Measurements from ENCODE around the gene MRE11. TPM values are rescaled to one million over a fixed set of nuclear protein-coding genes. Genes with fewer than 3 reads are reported as not detected.
"Not testable (repeated sequence)": the region's sequence is repeated elsewhere in the genome, so short reads cannot be mapped to it uniquely, and the experiment has no call there.

Gene MRE11
- total and polyA plus RNA-seq, 10 of the 15 experiments (the other 5 are each of a cell fraction or from before 2014, with no cell fraction given), result 16.2 to 39.2 (median 26.9) TPM

GRCh38 chr11:94396282-94396681 is 97.4 kb downstream of the MRE11 start (continued):
- TF ChIP-seq, protein P1, sequence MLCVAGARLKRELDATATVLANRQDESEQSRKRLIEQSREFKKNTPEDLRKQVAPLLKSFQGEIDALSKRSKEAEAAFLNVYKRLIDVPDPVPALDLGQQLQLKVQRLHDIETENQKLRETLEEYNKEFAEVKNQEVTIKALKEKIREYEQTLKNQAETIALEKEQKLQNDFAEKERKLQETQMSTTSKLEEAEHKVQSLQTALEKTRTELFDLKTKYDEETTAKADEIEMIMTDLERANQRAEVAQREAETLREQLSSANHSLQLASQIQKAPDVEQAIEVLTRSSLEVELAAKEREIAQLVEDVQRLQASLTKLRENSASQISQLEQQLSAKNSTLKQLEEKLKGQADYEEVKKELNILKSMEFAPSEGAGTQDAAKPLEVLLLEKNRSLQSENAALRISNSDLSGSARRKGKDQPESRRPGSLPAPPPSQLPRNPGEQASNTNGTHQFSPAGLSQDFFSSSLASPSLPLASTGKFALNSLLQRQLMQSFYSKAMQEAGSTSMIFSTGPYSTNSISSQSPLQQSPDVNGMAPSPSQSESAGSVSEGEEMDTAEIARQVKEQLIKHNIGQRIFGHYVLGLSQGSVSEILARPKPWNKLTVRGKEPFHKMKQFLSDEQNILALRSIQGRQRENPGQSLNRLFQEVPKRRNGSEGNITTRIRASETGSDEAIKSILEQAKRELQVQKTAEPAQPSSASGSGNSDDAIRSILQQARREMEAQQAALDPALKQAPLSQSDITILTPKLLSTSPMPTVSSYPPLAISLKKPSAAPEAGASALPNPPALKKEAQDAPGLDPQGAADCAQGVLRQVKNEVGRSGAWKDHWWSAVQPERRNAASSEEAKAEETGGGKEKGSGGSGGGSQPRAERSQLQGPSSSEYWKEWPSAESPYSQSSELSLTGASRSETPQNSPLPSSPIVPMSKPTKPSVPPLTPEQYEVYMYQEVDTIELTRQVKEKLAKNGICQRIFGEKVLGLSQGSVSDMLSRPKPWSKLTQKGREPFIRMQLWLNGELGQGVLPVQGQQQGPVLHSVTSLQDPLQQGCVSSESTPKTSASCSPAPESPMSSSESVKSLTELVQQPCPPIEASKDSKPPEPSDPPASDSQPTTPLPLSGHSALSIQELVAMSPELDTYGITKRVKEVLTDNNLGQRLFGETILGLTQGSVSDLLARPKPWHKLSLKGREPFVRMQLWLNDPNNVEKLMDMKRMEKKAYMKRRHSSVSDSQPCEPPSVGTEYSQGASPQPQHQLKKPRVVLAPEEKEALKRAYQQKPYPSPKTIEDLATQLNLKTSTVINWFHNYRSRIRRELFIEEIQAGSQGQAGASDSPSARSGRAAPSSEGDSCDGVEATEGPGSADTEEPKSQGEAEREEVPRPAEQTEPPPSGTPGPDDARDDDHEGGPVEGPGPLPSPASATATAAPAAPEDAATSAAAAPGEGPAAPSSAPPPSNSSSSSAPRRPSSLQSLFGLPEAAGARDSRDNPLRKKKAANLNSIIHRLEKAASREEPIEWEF (IDR thresholded peaks at IDR 0.05; ENCODE audit: insufficient replicate concordance, low read depth, low read length), result no peak
- TF ChIP-seq, protein P2, sequence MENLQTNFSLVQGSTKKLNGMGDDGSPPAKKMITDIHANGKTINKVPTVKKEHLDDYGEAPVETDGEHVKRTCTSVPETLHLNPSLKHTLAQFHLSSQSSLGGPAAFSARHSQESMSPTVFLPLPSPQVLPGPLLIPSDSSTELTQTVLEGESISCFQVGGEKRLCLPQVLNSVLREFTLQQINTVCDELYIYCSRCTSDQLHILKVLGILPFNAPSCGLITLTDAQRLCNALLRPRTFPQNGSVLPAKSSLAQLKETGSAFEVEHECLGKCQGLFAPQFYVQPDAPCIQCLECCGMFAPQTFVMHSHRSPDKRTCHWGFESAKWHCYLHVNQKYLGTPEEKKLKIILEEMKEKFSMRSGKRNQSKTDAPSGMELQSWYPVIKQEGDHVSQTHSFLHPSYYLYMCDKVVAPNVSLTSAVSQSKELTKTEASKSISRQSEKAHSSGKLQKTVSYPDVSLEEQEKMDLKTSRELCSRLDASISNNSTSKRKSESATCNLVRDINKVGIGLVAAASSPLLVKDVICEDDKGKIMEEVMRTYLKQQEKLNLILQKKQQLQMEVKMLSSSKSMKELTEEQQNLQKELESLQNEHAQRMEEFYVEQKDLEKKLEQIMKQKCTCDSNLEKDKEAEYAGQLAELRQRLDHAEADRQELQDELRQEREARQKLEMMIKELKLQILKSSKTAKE (IDR thresholded peaks at IDR 0.05; ENCODE audit: low read depth, poor library complexity, severe bottlenecking), result no peak

- H3K36me3 ChIP-seq (ENCODE audit: control insufficient read depth in 2 of 2, insufficient read depth in 2 of 2, low read length in 1 of 2); H3K9me3 ChIP-seq (replicated peaks; ENCODE audit: control insufficient read depth, insufficient read depth, low read length); H3K27ac ChIP-seq (ENCODE audit: control insufficient read depth, insufficient read depth); H3K4me1 ChIP-seq (ENCODE audit: control insufficient read depth, insufficient read depth, low read length); H2AFZ ChIP-seq (ENCODE audit: control insufficient read depth, low read depth, low read length); H3K27me3 ChIP-seq (replicated peaks in 1 of 2; ENCODE audit: control insufficient read depth in 2 of 2, insufficient read depth in 2 of 2, low read length in 1 of 2); DNase-seq (ENCODE audit: low read depth, low spot score); FAIRE-seq; H3K9ac ChIP-seq (ENCODE audit: control insufficient read depth, insufficient read depth, low read length); H3K79me2 ChIP-seq (ENCODE audit: control insufficient read depth, insufficient read depth, low read length); RAD21 ChIA-PET (ENCODE audit: unreplicated experiment); in situ Hi-C loops (cut with MboI); H3K4me2 ChIP-seq (ENCODE audit: control insufficient read depth, insufficient read depth); POLR2A ChIA-PET; intact Hi-C loops (cut with micrococcal nuclease; ENCODE audit: unreplicated experiment); SMC1A ChIA-PET (ENCODE audit: uncharacterized antibody, unreplicated experiment); H3K4me3 ChIP-seq; ATAC-seq; H4K20me1 ChIP-seq (ENCODE audit: control insufficient read depth, insufficient read depth); BruUV-seq (replicated peaks): not testable (repeated sequence)
- CTCF ChIA-PET, result interaction anchor here (1.0 kb wide), 1 partner anchor 16 kb away, joined by 3 read pairs; no protein-coding TSS in a partner anchor
- 77% methylated on average over 4 of the region's 4 CpGs for WGBS (ENCODE audit: insufficient coverage, insufficient replicate concordance, low lambda C conversion rate, missing lambda C conversion rate)
These were observed 101.7 kb downstream of the MRE11 start for GRCh38 chr11:94391937-94392336.
